ENCODE measurements around the gene PRKG2.

Gene PRKG2

GRCh38 chr4:81215931-81216330 is 909 bp upstream of the PRKG2 start:
- DNase-seq (ENCODE audit: low read depth), result no peak
- no peak overlapping the region for H3K4me3 ChIP-seq (ENCODE audit: low read depth, low read length)
- TF ChIP-seq CTCF (IDR thresholded peaks at IDR 0.05; ENCODE audit: control insufficient read depth, extremely low read depth, insufficient read depth), result 0 out of 2 replicates have a peak, but pooled peaks have one; percentile 3

DNA sequence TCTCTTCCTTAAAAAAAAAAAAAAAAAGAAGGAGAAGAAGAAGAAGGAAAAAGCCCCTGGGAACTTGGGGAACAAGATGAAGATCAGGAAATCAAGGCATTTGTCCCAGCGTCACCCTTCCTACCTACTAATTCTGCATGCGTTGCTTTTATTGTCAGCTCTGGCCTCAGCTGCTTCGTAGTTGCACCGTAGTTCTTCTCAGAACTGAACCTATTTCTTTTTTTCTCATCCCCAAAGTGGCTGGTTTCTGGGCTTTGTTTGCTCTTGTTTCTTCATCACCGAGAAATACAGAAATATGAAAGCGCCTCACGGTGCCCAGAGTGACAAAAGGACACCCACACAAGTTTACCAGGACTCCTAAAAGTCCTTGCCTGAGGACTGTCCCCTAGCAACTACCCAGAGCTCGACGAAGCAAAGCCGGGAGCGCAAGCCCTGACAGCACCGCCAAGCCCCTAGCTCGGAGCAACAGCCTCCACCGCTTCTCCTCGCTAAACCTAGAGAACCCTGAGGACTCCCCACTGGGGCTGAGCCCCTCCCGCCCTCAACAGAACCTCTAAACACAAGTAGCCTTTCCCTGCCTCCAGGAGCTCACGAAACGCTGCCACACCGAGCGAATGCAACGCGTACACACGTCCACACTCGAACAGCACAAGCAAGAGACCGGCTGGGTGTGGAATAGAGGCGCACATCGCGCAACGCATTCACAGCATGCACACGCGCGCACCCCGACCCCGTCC is 710 bp downstream of the PRKG2 start:
- H3K4me3 ChIP-seq (ENCODE audit: low read depth, low read length), result peak overlapping the region; percentile 34
- TF ChIP-seq CTCF (IDR thresholded peaks at IDR 0.05; ENCODE audit: control insufficient read depth, extremely low read depth, insufficient read depth), result no peak
- DNase-seq (ENCODE audit: low read depth), result no peak

DNA sequence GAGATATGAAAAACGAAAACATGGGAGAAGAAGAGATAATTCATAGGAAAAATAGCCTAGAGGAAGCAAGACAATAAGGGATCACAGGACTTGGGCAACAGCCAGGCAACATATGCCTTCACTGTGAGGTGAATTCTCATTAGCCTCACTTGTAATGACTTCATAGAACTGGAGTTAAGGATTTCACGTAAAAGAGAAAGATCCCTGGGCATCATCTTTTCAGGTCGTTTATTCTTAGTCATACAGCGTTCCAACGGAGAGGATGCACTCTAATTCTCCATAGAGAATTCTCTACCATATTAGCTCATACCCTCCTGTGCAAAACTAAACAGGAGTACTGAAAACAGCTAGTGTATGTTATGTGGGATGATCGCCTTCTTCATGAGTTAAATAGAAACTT is 1.4 kb downstream of the PRKG2 start:
- no peak for TF ChIP-seq CTCF (IDR thresholded peaks at IDR 0.05; ENCODE audit: control insufficient read depth, extremely low read depth, insufficient read depth)
- H3K4me3 ChIP-seq (ENCODE audit: low read depth, low read length), result no peak overlapping the region
- DNase-seq (ENCODE audit: low read depth), result no peak

- DNase-seq (ENCODE audit: low read depth), result no peak
- no peak for TF ChIP-seq CTCF (IDR thresholded peaks at IDR 0.05; ENCODE audit: control insufficient read depth, extremely low read depth, insufficient read depth)
- H3K4me3 ChIP-seq (ENCODE audit: low read depth, low read length), result no peak overlapping the region
These were observed 3.1 kb downstream of the PRKG2 start for GRCh38 chr4:81211956-81212355.

DNA sequence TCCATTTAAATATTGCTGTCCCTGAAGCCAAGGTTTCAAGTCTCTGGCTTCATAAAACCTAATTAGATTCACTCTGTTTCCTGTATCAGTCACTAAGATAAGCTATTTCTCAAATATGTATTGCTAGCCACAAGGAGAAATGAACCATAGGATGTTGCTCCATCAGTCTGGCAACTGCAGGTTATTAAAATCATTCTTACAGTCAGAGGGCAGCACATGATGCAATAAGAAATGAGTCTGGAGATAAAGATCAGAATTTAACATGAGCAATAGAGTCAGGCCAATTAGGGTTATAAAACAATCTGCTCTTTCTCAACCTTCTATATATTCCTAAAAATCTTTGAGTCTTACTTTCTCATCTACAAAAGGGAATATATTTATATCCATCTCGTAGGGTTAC is 7.2 kb downstream of the PRKG2 start:
- no peak overlapping the region for H3K4me3 ChIP-seq (ENCODE audit: low read depth, low read length)
- no peak for DNase-seq (ENCODE audit: low read depth)
- 0 out of 2 replicates have a peak, but pooled peaks have one; percentile 5 for TF ChIP-seq CTCF (IDR thresholded peaks at IDR 0.05; ENCODE audit: control insufficient read depth, extremely low read depth, insufficient read depth)

DNA sequence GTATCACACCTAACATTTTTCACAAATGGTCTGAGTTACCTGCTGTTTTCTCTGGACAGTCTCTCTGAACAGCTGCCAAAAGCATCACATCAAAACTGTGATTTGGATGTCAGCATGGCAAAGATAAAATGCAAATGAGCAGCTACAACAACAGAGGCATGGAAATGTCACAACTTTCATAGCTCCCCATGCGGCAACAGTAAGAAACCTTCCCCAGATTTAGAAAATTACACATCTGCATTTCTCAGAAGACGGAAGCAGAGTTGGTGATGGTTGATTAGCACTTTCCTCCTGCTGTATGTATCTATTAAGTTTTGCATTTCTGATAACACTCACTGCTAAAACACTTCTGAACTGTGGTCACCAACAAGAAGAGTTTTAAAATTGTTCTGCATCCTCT is 9.7 kb downstream of the PRKG2 start:
- DNase-seq (ENCODE audit: low read depth), result no peak
- TF ChIP-seq CTCF (IDR thresholded peaks at IDR 0.05; ENCODE audit: control insufficient read depth, extremely low read depth, insufficient read depth), result no peak
- no peak overlapping the region for H3K4me3 ChIP-seq (ENCODE audit: low read depth, low read length)

- no peak overlapping the region for H3K4me3 ChIP-seq (ENCODE audit: low read depth, low read length)
- no peak for TF ChIP-seq CTCF (IDR thresholded peaks at IDR 0.05; ENCODE audit: control insufficient read depth, extremely low read depth, insufficient read depth)
- DNase-seq (ENCODE audit: low read depth), result no peak
These were observed 10.5 kb downstream of the PRKG2 start for GRCh38 chr4:81204571-81204970.

Data from LNCaP clone FGC (cell line).